Activated T-cell treated with anti-CD3 and anti-CD28 coated beads, Interleukin-2, amount 50 U/mL, for 48 hours (primary cell): ENCODE results near the gene RASGRP2.
A peak's percentile ranks its signal among the peaks of the same experiment; 100 is the strongest.

ENCODE experiments used
- DNase-seq, 2 experiments: peaks; one replicate each; pipeline ENCODE4 v3.0.0-alpha.2; 2020

The RASGRP2 gene

GRCh38 chr11:64755681-64756361, 11.9 kb upstream of the RASGRP2 start:
- no peak for DNase-seq

- DNase-seq, result no peak
Observed at GRCh38 chr11:64754919-64755662, 11.1 kb upstream of the RASGRP2 start.

GRCh38 chr11:64754124-64754918, 10.4 kb upstream of the RASGRP2 start:
- no peak for DNase-seq

- DNase-seq, result no peak
Observed at GRCh38 chr11:64753380-64754123, 9.6 kb upstream of the RASGRP2 start.

GRCh38 chr11:64753019-64753379, 9.1 kb upstream of the RASGRP2 start:
- no peak for DNase-seq

GRCh38 chr11:64752175-64752970, 8.4 kb upstream of the RASGRP2 start:
- DNase-seq, result no peak

GRCh38 chr11:64751580-64751979, 7.6 kb upstream of the RASGRP2 start:
- no peak for DNase-seq

- no peak for DNase-seq
Observed at GRCh38 chr11:64751136-64751535, 7.2 kb upstream of the RASGRP2 start.

- DNase-seq, result no peak
Observed at GRCh38 chr11:64750361-64751054, 6.6 kb upstream of the RASGRP2 start.

GRCh38 chr11:64747961-64748665, 4.2 kb upstream of the RASGRP2 start:
- DNase-seq, result no peak

GRCh38 chr11:64746486-64746885, 2.5 kb upstream of the RASGRP2 start:
- DNase-seq, result no peak

GRCh38 chr11:64745521-64746328, 1.8 kb upstream of the RASGRP2 start:
- DNase-seq, result peak; percentile 79

GRCh38 chr11:64745189-64745520, 1.2 kb upstream of the RASGRP2 start:
- DNase-seq, result peak; percentile 62 to 65

- DNase-seq, result no peak
Observed at GRCh38 chr11:64744544-64745188, 724 bp upstream of the RASGRP2 start.

GRCh38 chr11:64742889-64743590, 902 bp downstream of the RASGRP2 start:
- DNase-seq, result peak; percentile 87 to 90

- DNase-seq, result no peak
Observed at GRCh38 chr11:64742087-64742888, 1.7 kb downstream of the RASGRP2 start.

GRCh38 chr11:64741375-64742086, 2.4 kb downstream of the RASGRP2 start:
- DNase-seq, result no peak
